Upper lobe of left lung (tissue), 4 donors: ENCODE results near the gene ULK4.

ENCODE experiments used
- POLR2A ChIP-seq, 4 donors: fragments of 450-650 bp; IDR thresholded peaks; one replicate each; pipeline ENCODE4 v1.5.1; 2016 to 2017; ENCODE audit warnings: antibody characterized with exemption in 4 of 4, mild to moderate bottlenecking in 2 of 4
- POLR2AphosphoS5 ChIP-seq, 2 donors: sonication (generic); formaldehyde crosslinking; IDR thresholded peaks; one replicate each; pipeline ENCODE4 v1.5.1; 2017; ENCODE audit warnings: antibody characterized with exemption in 2 of 2
- TF ChIP-seq, protein P1 (sequence below), 6 experiments: fragments of 450-650 bp in 4 of 6; fragments of 200-600 bp in 2 of 6; sonication (generic) in 2 of 6; IDR thresholded peaks; one replicate each; pipeline ENCODE4 v1.5.1; 2016 to 2019; ENCODE audit warnings: antibody characterized with exemption in 6 of 6

DNA sequence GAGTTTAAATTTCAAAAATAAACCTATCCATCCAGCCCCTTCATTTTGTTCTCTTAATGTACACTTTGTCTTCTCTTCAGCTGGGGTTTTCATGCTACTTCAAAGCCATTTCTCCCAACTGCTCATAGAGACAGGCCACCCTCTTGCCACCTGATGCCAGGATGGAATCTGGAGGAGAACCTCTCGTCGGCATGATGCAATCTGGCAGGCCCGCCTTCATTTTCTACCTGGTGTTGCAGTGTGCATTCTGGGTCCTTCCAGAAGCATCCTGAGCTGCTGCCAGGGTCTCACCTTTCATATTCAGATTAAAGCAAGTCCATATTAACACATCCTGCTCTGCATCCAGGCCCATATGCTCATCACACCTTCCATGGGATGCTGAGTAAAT, 701.8 kb downstream of the ULK4 start:
- TF ChIP-seq POLR2A (IDR thresholded peaks at IDR 0.05) (no peak), POLR2AphosphoS5 (IDR thresholded peaks at IDR 0.05) (no peak)
- TF ChIP-seq, protein P1, sequence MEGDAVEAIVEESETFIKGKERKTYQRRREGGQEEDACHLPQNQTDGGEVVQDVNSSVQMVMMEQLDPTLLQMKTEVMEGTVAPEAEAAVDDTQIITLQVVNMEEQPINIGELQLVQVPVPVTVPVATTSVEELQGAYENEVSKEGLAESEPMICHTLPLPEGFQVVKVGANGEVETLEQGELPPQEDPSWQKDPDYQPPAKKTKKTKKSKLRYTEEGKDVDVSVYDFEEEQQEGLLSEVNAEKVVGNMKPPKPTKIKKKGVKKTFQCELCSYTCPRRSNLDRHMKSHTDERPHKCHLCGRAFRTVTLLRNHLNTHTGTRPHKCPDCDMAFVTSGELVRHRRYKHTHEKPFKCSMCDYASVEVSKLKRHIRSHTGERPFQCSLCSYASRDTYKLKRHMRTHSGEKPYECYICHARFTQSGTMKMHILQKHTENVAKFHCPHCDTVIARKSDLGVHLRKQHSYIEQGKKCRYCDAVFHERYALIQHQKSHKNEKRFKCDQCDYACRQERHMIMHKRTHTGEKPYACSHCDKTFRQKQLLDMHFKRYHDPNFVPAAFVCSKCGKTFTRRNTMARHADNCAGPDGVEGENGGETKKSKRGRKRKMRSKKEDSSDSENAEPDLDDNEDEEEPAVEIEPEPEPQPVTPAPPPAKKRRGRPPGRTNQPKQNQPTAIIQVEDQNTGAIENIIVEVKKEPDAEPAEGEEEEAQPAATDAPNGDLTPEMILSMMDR (IDR thresholded peaks at IDR 0.05) = no peak
